Activated CD4-positive, CD25-positive, alpha-beta regulatory T cell treated with anti-CD3 and anti-CD28 coated beads, Interleukin-2, amount 50 U/mL, for 24 hours (primary cell): ENCODE measurements around the gene LRP8.

Source experiments
- ATAC-seq, 2 donors: fragments of 150-1000 bp; cut with Tn5 transposase; one replicate each; pipeline ENCODE4 v1.10.0; 2021; ENCODE audit warnings: mild to moderate bottlenecking in 1 of 2, moderate library complexity in 1 of 2

The LRP8 gene

DNA sequence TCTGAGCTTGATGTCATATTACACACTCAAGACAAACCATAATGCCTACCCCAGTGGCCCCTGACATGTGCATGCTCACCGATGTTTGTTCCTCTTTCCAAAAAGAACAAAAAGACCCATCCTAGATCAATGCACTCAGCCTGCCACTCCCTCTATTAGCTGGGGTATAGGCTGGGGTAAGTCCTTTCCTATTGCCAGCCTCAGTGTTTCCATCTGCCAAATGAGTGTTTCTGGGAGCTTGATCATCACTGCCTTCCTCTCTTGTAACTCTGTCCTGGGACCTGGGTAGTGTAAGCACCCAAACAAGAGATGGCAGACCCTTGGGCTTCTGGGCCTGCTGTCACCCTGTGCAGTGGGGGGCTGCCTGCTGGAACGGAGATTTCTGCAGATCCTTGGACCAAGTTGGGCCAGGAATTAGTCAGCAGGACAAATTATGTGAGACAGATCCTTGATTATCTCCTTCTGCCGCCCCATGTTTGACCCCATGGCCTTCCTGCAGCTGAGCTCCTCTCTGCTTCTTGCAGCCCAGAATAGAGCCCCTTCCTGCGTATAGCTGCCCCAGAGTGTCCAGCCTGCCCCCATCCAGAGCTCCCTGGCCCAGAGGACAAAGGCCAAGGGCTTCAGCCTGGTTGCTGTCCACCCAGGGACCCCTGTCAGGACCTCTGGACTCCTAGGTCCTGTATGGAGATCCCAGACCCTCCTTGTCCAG lies 31.5 kb upstream of the LRP8 start:
- ATAC-seq, result no peak

DNA sequence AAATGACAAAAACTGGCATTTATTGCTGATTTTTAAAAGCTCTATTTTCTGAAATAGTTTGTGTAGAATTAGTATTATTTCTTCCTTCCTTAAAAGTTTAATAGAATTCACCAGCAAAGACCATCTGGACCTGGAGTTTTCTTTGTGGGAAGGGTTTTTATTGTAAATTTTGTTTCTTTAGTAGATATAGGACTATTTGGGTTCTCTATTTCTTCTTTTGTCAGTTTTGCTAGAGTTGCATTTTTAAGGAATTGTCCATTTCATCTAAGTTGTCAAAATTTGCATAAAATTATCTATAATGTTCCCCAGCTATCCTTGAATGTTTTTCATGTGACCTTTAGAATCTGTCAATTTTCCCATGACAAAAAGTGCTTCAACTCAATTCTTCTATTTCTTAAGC lies 28.8 kb upstream of the LRP8 start:
- no peak for ATAC-seq

DNA sequence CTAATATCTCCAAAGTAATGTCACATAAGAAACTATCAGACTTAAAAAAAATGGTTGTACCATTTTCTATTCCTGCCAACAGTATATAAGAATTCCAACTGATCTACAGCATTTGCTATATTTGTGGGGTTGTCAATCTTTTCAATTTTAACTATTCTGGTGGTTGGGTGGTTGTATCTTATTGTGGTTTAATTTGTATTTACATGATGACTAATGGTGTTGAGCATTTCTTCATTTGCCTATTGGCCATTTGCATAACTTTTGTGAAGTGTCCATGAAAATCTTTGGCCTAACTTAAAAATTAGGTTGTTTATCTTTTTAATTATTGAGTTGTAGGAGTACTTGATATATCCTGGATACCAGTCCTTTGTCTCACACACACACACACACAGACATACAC lies 26.2 kb upstream of the LRP8 start:
- no peak for ATAC-seq

DNA sequence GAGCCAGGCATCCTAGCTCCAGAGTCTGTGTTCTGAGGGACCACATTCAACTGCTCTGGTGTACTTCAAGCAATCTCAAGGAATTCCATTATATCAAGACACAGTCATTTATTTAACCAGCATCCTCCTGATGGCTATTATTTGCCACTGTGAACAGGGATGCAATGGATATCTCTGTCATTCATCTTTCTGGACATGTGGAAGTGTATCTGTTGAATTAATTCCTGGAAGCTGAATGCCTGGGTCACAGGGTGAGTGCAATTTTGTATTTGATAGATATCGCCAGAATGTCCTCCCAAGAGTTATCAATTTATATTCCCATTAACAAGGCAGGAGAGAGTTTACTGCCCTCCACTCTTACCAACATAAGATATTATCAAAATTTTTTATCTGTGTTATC lies 24.7 kb upstream of the LRP8 start:
- no peak for ATAC-seq

DNA sequence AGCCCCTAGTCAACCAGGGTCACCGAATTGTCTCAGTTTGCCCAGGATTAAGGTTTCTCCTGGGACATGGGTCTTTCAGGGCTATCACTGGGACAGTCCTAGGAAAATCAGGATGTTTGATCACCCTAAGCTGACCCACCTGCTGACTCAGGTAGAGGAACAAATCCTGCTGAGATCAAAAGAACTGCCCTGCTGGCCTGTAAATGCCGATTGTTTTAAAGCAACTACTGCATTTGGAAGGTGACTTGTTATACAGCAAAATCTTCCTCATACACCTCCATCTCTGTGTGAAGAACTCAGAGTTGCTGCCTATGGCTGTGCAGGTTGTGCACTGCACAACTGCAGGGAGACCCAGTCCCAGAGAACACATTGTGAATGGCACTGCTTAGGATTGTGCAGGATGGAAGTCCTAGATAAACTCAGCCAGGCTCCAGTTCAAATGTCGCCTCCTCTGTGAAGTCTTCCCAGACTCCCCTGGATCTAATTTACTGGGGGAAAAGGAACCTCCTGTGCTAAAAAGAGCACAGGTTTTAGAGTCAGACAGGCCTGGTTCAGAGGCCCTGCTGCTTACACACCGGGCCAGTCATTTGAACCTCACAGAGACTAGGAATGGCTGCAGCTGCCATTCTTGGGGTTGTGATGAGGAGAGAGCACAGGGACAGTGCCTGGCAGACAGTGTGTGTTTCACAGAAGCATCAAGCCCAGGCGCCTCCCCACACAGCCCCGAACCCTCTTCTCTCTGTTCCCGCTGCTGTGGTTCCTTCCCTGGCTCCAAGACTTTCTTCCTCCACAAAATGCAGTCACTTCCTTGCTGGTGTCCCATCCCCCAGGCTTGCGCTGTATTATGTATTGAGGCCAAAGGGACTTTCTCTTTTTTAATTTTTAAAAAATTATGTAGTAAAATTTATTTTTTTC lies 23.2 kb upstream of the LRP8 start:
- no peak for ATAC-seq

DNA sequence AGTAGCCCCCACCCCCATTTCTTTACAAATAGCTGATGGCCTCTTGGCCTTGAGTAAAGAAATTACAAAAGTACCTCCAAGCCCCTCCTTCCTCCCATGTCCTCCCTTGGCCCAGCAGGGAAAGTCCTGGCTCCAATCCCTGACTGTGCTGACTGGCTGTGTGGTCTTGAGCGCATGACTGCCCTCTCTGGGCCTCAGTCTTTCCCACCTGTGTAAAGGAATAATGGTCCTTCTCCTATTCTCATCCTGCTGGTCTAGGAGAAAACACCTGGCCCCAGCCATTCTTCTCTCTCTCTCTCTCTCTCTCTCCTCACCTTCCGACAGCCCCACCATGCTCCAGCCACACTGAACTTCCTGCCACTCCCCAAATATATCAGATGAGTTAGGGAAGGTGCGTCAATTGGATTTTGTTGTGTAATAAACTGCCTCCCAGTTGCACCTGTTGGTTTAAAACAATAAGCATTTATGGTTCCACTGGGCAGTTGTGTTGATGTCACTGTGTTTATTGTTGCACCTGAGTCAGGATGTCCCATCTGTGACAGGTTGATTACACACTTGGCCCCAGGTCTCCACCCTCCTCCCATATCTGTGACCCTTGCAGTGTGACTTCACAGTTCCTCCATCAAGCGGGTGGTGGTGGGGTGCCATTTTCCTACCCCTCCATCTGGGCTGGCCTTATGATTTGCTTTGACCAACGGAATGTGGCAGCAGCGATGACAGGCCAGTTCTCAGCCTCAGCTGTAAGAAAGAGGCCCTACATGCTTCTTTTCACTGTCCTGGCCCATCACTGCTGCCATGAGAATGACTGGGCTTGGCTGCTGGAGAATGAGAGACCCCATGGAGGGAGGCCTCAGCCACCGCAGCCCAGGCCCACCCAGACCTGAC lies 22.3 kb upstream of the LRP8 start:
- no peak for ATAC-seq

DNA sequence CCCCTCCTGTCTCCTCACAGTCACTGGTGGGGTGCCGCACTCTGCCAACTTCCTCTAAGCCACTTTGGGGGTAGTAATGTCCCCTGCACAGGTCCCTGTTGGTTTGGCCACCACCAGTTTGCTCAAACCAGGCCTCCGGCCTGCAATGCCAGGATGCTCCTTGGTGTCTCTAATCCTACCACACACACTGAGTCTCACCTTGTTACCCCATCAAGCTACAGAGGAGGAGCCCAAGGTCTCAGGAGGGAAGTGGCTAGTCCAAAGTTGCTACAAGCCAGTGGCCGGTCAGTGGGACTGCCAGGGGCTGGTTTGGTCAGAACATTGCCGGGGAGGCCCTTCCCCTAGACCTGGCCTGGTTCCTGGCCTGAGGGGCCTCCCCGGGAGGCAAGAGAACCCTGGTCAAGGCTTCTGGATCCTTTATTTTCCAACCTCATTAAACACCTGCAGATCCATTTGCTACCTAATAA lies 21.5 kb upstream of the LRP8 start:
- no peak for ATAC-seq

DNA sequence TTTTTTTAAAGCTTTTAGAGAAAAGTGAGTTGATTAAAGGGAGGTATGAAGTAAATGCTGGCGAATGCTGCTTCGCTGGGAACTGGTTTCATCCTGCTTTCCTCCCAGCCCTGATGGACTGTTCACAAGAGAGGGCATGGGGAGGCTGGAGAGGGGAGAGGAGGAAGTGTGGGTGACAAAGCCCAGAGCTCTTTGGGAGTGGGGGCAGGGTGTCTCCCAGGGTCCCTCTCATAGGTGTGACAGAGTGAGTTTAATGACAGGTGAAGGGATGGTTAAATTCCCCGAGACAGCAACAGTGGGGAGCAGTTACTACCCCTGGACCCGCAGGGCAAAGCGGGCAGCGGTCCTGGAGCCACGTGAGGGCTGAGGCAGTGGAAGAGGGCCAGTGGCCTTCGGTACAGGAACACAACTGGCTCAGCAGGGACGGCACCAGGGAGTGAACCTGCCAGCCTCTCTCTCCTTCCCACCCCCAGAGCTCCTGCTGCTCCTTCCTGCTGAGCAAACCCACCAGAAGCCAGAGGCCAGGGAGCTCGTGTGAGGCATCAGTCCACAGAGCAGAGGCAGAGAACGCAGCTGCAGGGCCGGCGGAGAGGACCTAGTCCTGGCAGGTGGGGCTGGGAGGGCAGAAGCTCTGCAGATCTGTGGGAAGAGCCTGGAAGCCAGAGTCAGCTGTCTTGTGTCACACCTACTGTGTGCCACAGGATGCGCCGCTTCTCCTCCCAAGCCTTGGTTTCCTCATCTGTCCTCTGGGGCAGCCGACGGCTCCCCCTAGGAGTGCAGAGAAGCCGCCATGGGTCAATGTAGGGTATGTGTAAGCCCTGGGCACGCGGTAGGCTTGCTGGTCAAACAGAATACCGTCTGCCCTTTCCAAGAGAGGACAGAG lies 20.9 kb upstream of the LRP8 start:
- no peak for ATAC-seq

DNA sequence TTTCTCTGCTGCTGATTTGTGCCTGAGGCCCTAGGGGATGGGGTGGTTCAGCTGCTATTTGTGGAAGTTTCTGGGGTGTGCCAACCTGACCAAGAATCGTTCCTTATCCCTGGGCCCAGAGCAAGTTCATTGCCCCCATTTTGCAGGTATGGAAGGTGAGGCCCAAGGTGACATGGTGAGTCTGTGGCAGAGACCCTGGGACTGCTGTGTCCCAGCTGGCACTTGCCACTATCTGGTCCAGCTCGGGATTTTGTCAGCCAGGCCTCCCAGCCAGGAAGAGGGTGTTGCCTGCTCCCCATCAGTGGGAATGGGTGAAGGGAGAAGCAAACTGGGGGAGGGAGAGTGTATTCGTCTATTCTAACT lies 18.9 kb upstream of the LRP8 start:
- ATAC-seq, result no peak

DNA sequence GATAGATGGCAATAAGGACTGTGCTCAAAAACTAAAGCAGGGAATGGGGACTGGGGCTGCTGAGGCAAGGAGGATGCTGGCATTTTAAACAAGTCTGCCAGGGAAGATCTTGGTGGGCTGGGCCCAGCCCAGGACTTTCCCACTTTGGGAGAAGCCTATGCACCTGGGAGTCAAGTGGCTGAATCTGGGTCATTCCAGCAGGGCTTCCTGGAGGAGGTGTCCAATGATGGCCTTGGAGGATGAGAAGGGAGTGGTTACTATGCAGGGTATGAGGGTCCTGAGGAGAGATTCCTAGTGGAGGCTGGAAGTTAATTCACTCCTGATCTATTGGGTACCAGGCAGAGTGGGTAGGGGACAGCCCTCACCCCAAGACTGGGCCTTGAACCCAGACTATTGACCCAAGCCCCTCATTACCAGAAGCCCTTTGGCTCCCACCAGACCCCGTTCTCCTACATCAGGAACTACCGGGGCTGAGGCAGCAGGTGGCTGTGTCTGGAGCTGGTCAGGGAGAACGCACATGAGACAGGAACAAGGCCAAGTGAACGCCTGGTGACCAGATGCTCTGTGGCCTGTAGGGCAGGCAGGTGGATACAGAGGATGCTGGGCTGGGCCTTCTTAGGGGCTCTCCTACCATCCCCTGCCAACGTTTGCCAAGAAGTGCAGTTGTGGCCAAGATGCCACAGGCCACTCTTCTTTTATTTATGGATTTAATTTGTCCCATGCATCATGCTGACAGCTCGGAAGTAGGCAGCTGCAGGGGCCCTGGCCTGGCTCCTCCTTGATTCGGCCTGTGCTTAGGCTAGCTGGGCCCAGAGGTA lies 18.3 kb upstream of the LRP8 start:
- ATAC-seq, result no peak

DNA sequence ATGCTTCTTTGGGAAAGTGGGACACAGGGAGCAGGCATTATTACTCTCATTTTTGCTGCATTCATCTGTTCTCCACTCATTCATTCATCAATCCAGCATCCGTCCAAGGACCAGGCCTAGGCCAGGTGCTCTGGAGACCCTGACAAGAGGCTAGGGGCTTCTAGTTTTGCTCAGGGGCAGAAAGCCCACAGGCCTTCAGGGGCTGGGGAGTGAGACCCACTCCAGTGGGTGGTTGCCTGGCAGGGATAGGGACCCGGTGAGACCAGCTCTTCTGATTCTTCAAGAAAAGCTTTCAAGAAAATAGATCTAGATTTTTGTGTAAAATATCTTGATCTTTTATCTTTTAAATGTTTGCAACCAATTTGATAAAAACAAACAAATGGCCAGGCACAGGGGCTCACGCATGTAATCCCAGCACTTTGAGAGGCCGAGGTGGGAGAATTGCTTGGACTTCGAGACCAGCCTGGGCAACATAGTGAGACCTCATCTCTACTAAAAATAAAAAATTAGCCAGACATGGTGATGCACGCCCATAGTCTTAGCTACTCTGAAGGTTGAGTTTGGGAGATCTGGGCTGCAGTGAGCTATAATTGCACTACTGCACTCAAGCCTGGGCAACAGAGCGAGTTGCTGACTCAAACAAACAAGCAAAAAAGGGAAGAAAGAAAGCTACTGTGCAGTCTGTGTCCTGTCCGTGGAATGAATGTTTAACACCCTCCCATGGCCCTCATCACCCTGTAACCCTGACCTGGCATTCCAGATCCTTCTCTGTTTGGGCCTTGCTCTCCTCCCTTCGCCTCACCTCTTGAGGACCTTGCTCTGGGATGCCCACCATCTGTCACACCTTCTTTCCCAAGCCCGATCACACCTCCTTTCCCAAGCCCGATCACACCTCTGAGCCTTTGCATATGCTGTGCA lies 17.3 kb upstream of the LRP8 start:
- ATAC-seq, result no peak

DNA sequence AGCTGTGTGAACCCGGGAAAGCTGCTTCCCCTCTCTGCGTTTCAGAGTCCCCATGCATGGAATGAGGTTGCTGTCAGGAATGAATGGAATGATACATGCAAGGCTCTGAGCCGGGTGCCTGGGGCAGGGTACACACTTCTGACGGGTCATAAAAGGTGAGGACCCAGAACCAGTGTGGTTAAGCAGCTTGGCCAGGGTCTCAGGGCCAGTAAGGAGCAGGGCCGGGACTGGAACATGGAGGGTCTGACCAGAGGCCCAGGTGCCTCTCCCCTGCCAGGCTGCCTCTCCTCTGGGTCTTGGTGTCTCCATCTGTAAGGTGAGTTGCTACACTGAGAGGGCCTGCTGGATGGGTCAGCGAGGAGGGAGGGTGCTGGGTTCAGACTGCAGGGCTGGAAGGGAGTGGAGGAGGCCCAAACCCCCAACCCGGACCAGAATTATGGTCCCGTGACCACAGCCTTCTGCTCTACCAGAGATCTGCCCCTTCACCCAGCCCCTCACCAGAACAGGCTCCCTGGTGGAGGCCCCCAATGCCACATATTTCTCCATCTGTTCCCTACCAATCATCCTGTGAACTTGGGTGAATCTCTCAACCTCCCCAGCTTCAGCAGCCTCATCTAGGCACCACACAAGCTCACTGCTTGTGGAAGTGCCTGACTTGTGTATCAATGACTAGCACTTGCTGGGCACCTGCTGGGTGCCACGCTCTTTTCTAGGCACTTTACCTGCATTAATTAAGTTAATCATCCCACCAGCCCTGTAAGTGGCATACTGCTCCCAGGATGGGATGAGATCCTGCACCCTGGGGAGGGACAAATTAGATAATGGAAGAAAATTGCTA lies 16.2 kb upstream of the LRP8 start:
- ATAC-seq, result no peak

DNA sequence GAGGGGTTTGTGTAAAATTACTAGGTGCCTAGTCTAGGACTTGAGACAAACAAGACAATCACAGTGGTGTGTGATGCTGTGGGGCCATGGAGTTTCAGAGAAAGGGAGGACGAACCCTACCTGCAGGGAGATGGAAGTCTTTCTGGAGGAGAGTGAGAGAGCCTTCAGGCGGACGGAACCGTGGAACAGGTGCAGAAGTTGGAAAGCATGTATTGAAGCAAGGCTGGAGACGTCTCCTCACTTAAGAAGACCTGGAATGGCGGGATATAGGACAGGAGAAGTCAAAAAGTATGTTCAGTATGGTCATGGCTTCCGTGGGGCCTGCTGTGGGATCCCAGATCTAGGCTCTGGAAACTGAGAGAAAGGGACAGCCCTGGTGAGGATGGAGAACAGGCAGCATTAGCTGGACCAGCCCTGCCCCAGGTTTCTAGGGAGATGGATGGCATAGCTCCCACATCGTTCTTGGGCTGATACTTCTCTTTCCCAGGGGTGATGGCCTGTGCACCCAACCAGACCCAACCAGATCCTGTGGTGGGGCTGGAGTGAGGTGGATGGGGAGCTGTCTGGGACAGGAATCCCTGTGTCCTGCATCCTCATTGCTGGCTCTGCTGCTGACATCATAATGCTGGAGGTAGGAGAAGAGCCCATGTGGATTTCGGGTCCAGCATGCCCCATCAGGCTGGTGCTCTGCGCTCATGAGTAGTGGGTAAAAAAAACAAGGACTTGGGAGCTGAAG lies 15.0 kb upstream of the LRP8 start:
- ATAC-seq, result no peak

DNA sequence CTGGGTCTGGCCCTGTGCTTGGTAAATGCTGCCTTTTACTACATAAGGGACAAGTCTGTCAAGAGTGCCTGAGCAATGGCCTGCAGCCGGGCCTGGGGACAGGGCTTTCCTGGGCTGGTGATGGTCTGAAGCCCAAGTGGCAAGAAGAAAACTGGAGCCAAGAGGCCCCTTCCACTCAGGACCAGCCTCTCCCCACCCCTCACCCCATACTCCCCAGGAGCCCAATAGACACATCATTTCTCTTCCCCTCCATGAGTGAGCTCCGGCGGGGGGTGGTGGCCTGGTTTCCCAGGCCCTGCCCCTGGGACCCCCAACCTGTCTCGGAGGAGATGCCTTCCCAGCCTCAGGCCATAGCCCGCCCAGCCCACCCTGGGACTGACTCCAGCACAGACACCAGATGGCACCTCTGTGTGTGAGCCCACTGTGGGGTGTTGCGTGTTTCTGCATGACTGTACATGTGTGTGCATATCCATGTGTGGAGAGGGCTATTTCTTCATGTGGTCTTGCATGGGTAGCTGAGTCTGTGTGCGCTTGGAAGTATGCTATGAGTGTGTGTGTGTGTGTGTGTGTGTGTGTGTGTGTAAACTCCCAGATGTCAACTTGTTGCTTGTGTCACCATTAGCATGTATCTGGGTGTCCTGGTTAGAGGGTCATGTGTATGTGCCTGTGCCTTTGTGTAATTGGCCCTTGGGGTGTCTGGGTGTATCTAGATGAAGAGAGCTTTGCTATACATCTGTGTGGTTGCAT lies 14.3 kb upstream of the LRP8 start:
- ATAC-seq, result no peak

DNA sequence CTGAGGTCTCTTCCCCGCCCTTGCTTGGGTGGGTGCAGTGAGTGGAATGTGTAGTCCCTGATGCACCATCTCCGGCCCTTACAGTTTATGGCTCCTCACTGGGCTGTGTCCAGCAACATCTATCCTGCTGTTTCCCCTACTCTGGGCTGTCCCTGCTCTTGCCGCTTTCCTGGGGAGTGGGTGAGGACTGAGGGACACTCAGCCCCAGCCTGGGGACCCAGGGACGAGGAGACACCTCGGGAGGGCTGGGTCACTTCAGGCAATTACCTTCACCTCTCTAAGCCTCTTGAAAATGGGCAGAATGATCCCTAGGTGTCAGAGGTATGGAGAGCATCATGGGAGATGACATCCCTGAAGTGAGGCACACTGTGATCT lies 13.6 kb upstream of the LRP8 start:
- no peak for ATAC-seq

DNA sequence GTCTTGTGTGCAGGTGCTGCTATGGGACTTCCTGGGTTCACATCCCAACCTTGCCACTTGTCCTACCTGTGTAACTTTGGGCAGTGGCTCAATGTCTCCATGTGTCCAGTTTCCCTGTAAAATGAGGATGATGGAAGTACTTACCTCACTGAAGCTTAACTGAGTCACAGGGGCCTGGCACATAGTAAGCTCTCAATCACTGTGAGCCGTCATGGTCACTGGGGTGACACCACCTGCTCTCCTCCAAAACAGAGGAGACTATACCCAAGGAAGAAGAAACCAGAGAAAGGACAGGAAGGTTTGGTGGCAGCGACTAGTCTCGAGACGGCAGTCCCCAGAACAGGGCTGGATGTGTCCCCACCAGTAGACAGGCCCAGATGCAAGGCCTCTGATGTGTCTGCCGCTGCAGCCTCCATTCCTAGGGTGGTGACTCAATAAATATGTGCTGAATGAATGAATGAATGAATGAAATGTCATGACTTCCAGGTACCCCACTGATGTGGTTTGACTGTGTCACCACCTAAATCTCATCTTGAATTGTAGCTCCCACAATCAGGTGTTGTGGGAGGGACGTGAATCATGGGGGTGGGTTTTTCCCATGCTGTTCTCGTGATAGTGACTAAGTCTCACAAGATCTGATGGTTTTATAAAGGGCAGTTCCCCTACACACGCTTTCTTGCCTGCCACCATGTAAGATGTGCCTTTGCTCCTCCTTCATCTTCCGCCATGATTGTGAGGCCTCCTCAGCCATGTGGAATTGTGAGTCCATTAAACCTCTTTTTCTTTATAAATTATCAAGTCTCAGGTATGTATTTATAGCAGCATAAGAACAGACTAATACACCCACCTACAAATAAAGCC lies 13.0 kb upstream of the LRP8 start:
- peak; percentile 89 to 90 for ATAC-seq
